HepG2 (cell line): Measurements from ENCODE around the gene GIPC1.

Experiments used
- ATF5 ChIP-seq: sonication (generic); formaldehyde crosslinking; IDR thresholded peaks from 2 replicates; pipeline ENCODE4 v1.4.0; 2020; ENCODE audit warnings: mild to moderate bottlenecking, low read depth, missing genetic modification reagents
- CTCF ChIP-seq: sonication (generic); formaldehyde crosslinking; IDR thresholded peaks from 2 replicates; pipeline ENCODE4 v1.5.0; 2020; ENCODE audit warnings: mild to moderate bottlenecking, missing genetic modification reagents, moderate library complexity
- HNRNPL ChIP-seq: fragments of 200-400 bp; formaldehyde crosslinking; IDR thresholded peaks from 2 replicates; pipeline ENCODE4 v1.6.1; 2017; ENCODE audit warnings: mild to moderate bottlenecking, low read depth, low read length
- KDM1A ChIP-seq: IDR thresholded peaks from 2 replicates; pipeline ENCODE4 v1.6.1; 2016; ENCODE audit warnings: missing compliant biosample characterization
- MED1 ChIP-seq: sonication (generic); formaldehyde crosslinking; IDR thresholded peaks from 2 replicates; pipeline ENCODE4 v1.4.0; 2020; ENCODE audit warnings: missing genetic modification reagents
- NFIC ChIP-seq: IDR thresholded peaks from 2 replicates; pipeline ENCODE4 v1.6.1; 2012; ENCODE audit warnings: mild to moderate bottlenecking, low read length, inconsistent platforms
- PRDM10 ChIP-seq: sonication (generic); formaldehyde crosslinking; IDR thresholded peaks from 2 replicates; pipeline ENCODE4 v1.4.0; 2020; ENCODE audit warnings: low read depth, missing genetic modification reagents
- RORA ChIP-seq: sonication (generic); formaldehyde crosslinking; IDR thresholded peaks from 2 replicates; pipeline ENCODE4 v1.5.0; 2020; ENCODE audit warnings: mild to moderate bottlenecking, missing genetic modification reagents, moderate library complexity
- ZHX1 ChIP-seq: sonication (generic); formaldehyde crosslinking; IDR thresholded peaks from 2 replicates; pipeline ENCODE4 v1.8.1; 2022; ENCODE audit warnings: low read depth, mild to moderate bottlenecking, missing genetic modification reagents
- ZNF296 ChIP-seq: sonication (generic); formaldehyde crosslinking; conservative IDR thresholded peaks from 2 replicates; pipeline ENCODE4 v1.5.0; 2020; ENCODE audit warnings: mild to moderate bottlenecking, missing genetic modification reagents
- ZNF354B ChIP-seq: sonication (generic); formaldehyde crosslinking; IDR thresholded peaks from 2 replicates; pipeline ENCODE4 v1.8.0; 2022; ENCODE audit warnings: mild to moderate bottlenecking, missing genetic modification reagents
- ZNF558 ChIP-seq: sonication (generic); formaldehyde crosslinking; IDR thresholded peaks from 2 replicates; pipeline ENCODE4 v1.9.0; 2022; ENCODE audit warnings: mild to moderate bottlenecking, missing genetic modification reagents, borderline replicate concordance
- ZNF614 ChIP-seq: IDR thresholded peaks from 2 replicates; pipeline ENCODE4 v1.6.1; 2018; ENCODE audit warnings: missing biosample characterization, missing genetic modification reagents, inconsistent platforms, borderline replicate concordance

- no peak for TF ChIP-seq PRDM10 (CRISPR knock-in tag)
- no peak for TF ChIP-seq ZNF558 (CRISPR knock-in tag)
- TF ChIP-seq RORA (CRISPR knock-in tag): no peak
- TF ChIP-seq HNRNPL: no peak
- no peak for TF ChIP-seq MED1
- no peak for TF ChIP-seq ZHX1 (CRISPR knock-in tag)
- TF ChIP-seq ZNF614 (CRISPR knock-in tag): no peak
- TF ChIP-seq ZNF296 (CRISPR knock-in tag): no peak
- TF ChIP-seq CTCF (CRISPR knock-in tag): no peak
- no peak for TF ChIP-seq ZNF354B (CRISPR knock-in tag)
- TF ChIP-seq NFIC: no peak
- no peak for TF ChIP-seq KDM1A (CRISPR knock-in tag)
- no peak for TF ChIP-seq ATF5
These were observed 35.0 kb downstream of the GIPC1 start for GRCh38 chr19:14460935-14461334.
